T-helper 1 cell treated with Interleukin-12 subunit alpha and Interleukin-12 subunit beta and Interleukin-4 antibody, amounts not matched to agents 30 μg/mL and 1 μg/mL, for 36 hours (primary cell): ENCODE measurements around the gene IQSEC2.

Experiments used
- H3K27ac Mint-ChIP-seq: one replicate; pipeline ENCODE4 v1.8.0; 2021; ENCODE audit warnings: mild to moderate bottlenecking, mixed read lengths
- H3K27me3 Mint-ChIP-seq: one replicate; pipeline ENCODE4 v1.8.0; 2021; ENCODE audit warnings: low read depth, mixed read lengths
- H3K36me3 Mint-ChIP-seq: one replicate; pipeline ENCODE4 v1.8.0; 2021; ENCODE audit warnings: low read depth, mixed read lengths
- H3K4me1 Mint-ChIP-seq: one replicate; pipeline ENCODE4 v1.8.0; 2021; ENCODE audit warnings: low read depth, mixed read lengths
- H3K4me3 Mint-ChIP-seq: one replicate; pipeline ENCODE4 v1.8.0; 2021; ENCODE audit warnings: mild to moderate bottlenecking, moderate library complexity, mixed read lengths
- H3K9me3 Mint-ChIP-seq: one replicate; pipeline ENCODE4 v1.8.0; 2021; ENCODE audit warnings: mixed read lengths

IQSEC2 gene

DNA sequence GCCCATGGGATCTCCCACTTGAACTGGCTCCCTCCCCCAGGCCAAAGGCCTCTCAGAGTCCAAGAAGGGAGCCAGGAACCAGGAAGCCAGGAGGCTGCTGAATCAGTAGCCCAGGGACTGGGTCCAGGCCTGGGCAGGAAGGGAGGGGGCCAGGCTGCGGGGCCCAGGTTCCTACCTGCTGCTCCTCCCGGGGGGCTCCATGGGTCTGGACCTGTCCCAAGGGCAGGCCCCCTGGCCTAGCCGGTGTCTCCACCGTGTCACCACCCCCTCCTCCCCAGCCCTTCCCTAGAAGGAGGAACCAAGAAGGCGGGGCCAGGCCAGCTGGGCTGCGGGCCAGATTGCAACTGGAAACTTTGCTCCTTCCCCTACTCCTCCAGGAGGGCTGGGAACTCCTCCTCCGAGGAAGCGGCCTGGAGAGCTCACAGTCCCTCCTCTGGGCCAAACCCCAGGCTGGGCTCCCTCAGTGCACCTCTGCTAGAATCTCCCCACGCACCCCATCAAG, at the start of gene IQSEC2:
Gene IQSEC2, minus strand, starts transcription at position 264 of the 502 bp plus-strand sequence.
- no peaks in the 10 kb centered on the region for H3K9me3 Mint-ChIP-seq
- no peak within 1 kb of the TSS for H3K27ac Mint-ChIP-seq
- H3K36me3 Mint-ChIP-seq, result no peaks in the 10 kb centered on the region
- H3K4me3 Mint-ChIP-seq, result no peak within 1 kb of the TSS
- peaks cover 5% of the 10 kb centered on the region for H3K4me1 Mint-ChIP-seq
- H3K27me3 Mint-ChIP-seq, result peaks cover 3% of the 10 kb centered on the region

GRCh38 chrX:53330331-53330730, 48.9 kb upstream of the IQSEC2 start:
- Mint-ChIP-seq H3K27me3 (peaks cover 42% of the 10 kb centered on the region), H3K9me3 (no peaks in the 10 kb centered on the region), H3K36me3 (no peaks in the 10 kb centered on the region), H3K27ac (no peak overlapping the region), H3K4me1 (no peaks in the 10 kb centered on the region), H3K4me3 (no peak overlapping the region)

GRCh38 chrX:53324803-53325202, 43.4 kb upstream of the IQSEC2 start:
- Mint-ChIP-seq H3K9me3 (no peaks in the 10 kb centered on the region), H3K36me3 (no peaks in the 10 kb centered on the region), H3K27ac (no peak overlapping the region), H3K27me3 (peaks cover 67% of the 10 kb centered on the region), H3K4me1 (peaks cover 5% of the 10 kb centered on the region), H3K4me3 (no peak overlapping the region)

DNA sequence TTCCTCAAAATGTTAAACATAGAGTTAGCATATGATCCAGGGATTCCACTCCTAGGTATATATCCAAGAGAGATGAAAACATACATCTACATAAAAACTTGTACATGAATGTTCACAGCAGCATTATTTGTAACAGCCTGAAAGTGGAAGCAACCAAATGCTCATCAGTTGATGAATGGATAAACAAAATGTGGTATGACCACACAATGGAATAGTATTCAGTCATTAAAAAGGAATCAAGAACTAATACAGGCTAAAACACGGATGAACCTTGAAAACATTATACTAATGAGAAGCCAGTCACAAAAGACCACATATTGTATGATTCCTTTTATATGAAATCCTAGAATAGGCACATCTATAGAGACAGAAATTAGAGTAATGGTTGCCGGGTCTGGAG, 42.7 kb upstream of the IQSEC2 start:
- H3K27me3 Mint-ChIP-seq, result peaks cover 69% of the 10 kb centered on the region

GRCh38 chrX:53323196-53323595, 41.8 kb upstream of the IQSEC2 start:
- H3K27me3 Mint-ChIP-seq, result peaks cover 74% of the 10 kb centered on the region
- no peaks in the 10 kb centered on the region for H3K9me3 Mint-ChIP-seq
- no peak overlapping the region for H3K4me3 Mint-ChIP-seq
- no peaks in the 10 kb centered on the region for H3K36me3 Mint-ChIP-seq
- H3K4me1 Mint-ChIP-seq, result peaks cover 5% of the 10 kb centered on the region
- H3K27ac Mint-ChIP-seq, result no peak overlapping the region

More for the DNA sequence above, 42.7 kb upstream of the IQSEC2 start:
- H3K36me3 Mint-ChIP-seq, result no peaks in the 10 kb centered on the region
- no peak overlapping the region for H3K4me3 Mint-ChIP-seq
- H3K4me1 Mint-ChIP-seq, result peaks cover 5% of the 10 kb centered on the region
- no peaks in the 10 kb centered on the region for H3K9me3 Mint-ChIP-seq
- no peak overlapping the region for H3K27ac Mint-ChIP-seq

DNA sequence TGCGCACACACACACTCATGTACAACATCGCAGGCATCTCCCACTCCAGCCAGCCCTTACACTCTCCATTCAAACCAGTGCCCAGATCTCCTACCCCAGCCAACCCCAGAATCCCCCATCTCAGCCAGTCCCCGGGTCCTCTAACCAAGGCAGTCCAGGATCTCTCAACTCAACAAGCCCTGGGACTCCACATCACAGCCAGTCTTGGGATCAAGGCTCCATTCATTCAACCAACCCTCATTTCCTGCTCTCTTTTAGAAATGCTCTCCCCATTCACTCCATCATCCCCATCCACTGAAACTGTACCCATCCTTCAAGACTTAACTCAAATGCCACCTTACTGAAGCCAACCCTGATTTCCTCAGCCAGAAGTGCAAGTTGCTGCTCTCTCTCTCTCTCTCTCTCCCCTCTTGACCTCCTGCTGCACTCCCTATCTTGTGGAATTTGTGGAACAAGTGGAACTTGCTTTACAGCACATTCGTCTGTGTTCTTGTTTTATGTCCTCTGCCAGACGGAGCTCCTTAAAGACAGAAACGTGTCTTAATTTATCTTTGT, 40.6 kb upstream of the IQSEC2 start:
- H3K9me3 Mint-ChIP-seq, result no peaks in the 10 kb centered on the region
- H3K27me3 Mint-ChIP-seq, result peaks cover 74% of the 10 kb centered on the region
- H3K27ac Mint-ChIP-seq, result no peak overlapping the region
- no peaks in the 10 kb centered on the region for H3K36me3 Mint-ChIP-seq
- peak overlapping the region; percentile 50 for H3K4me3 Mint-ChIP-seq
- H3K4me1 Mint-ChIP-seq, result peaks cover 5% of the 10 kb centered on the region

- no peaks in the 10 kb centered on the region for H3K36me3 Mint-ChIP-seq
- H3K27ac Mint-ChIP-seq, result no peak overlapping the region
- H3K4me3 Mint-ChIP-seq, result peak overlapping the region; percentile 50
- H3K27me3 Mint-ChIP-seq, result peaks cover 73% of the 10 kb centered on the region
- H3K4me1 Mint-ChIP-seq, result peaks cover 5% of the 10 kb centered on the region
- no peaks in the 10 kb centered on the region for H3K9me3 Mint-ChIP-seq
Measured at GRCh38 chrX:53321230-53321942, 40.0 kb upstream of the IQSEC2 start.

- Mint-ChIP-seq H3K9me3 (no peaks in the 10 kb centered on the region), H3K36me3 (no peaks in the 10 kb centered on the region), H3K4me3 (no peak overlapping the region), H3K27me3 (peaks cover 66% of the 10 kb centered on the region), H3K27ac (no peak overlapping the region), H3K4me1 (peaks cover 5% of the 10 kb centered on the region)
Measured at GRCh38 chrX:53320543-53321229, 39.3 kb upstream of the IQSEC2 start.

GRCh38 chrX:53319614-53320542, 38.5 kb upstream of the IQSEC2 start:
- H3K4me3 Mint-ChIP-seq, result peak overlapping the region; percentile 75
- H3K27me3 Mint-ChIP-seq, result peaks cover 58% of the 10 kb centered on the region
- peaks cover 5% of the 10 kb centered on the region for H3K4me1 Mint-ChIP-seq
- no peaks in the 10 kb centered on the region for H3K36me3 Mint-ChIP-seq
- H3K9me3 Mint-ChIP-seq, result no peaks in the 10 kb centered on the region
- no peak overlapping the region for H3K27ac Mint-ChIP-seq

DNA sequence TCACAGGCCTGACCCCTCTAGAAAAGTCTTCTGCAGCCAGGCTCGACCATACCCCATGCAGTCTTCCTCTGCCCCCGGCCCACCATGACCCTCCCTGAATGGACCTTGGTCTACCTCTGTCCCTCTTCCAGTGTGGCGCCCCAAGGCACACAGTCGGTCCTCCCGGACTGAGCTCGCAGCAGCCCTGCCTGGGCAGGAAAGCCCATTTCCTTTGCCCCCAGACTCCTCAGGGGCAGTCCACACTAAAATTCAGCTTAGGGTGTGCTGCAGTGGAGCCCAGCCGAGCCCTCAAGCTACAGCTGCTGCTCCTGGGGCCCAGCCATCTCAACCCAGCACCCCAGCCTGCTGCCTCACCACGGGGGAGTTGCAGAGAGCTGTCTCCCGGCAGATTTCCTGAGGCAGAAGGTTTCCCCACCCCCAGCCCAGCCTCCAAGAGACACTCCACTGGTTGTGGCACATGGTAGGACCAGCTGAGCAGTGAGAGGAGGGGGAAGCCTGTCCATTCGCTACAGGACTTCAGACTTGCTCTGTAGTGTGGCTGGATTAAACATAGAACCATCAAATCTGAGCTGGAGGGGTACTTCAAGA, 37.5 kb upstream of the IQSEC2 start:
- Mint-ChIP-seq H3K4me3 (no peak overlapping the region), H3K36me3 (no peaks in the 10 kb centered on the region), H3K9me3 (no peaks in the 10 kb centered on the region), H3K27ac (no peak overlapping the region), H3K27me3 (peaks cover 51% of the 10 kb centered on the region), H3K4me1 (peaks cover 5% of the 10 kb centered on the region)

- no peaks in the 10 kb centered on the region for H3K9me3 Mint-ChIP-seq
- H3K36me3 Mint-ChIP-seq, result no peaks in the 10 kb centered on the region
- H3K27me3 Mint-ChIP-seq, result peaks cover 39% of the 10 kb centered on the region
- no peak overlapping the region for H3K27ac Mint-ChIP-seq
- peaks cover 5% of the 10 kb centered on the region for H3K4me1 Mint-ChIP-seq
- no peak overlapping the region for H3K4me3 Mint-ChIP-seq
Measured at GRCh38 chrX:53317365-53318069, 36.1 kb upstream of the IQSEC2 start.

DNA sequence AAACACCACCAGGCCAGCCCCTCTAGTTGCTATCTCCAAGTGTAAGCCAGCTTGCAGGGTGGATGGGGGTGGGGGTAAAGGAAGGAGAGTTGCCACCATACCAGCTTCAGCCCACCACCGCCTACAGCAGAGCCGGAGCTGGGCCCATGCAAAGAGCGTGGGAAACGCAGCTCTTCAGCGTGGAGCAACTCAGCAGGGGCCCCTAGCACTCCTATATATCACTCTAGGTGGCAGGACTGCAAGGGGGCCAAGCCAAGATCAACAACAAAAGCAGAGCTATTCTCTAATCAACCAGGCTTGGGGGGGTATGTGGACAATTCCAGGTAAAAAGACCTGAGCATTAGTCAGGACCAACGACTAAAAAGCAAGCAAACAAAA, 35.5 kb upstream of the IQSEC2 start:
- H3K27ac Mint-ChIP-seq, result no peak overlapping the region
- no peak overlapping the region for H3K4me3 Mint-ChIP-seq
- H3K36me3 Mint-ChIP-seq, result no peaks in the 10 kb centered on the region
- no peaks in the 10 kb centered on the region for H3K9me3 Mint-ChIP-seq
- H3K4me1 Mint-ChIP-seq, result peaks cover 5% of the 10 kb centered on the region
- peaks cover 32% of the 10 kb centered on the region for H3K27me3 Mint-ChIP-seq

- Mint-ChIP-seq H3K4me1 (peaks cover 3% of the 10 kb centered on the region), H3K4me3 (no peak overlapping the region), H3K27ac (no peak overlapping the region), H3K9me3 (no peaks in the 10 kb centered on the region), H3K27me3 (peaks cover 27% of the 10 kb centered on the region), H3K36me3 (no peaks in the 10 kb centered on the region)
Measured at GRCh38 chrX:53316111-53316859, 34.9 kb upstream of the IQSEC2 start.
